WTC11 (cell line): ENCODE measurements around the gene GADL1. TPM values are rescaled to one million over a fixed set of nuclear protein-coding genes. Genes with fewer than 3 reads are reported as not detected.

Experiments used
- ATAC-seq: fragments of 200-7000 bp; cut with Tn5 transposase; 2 replicates; pipeline ENCODE4 v1.10.0; 2021; ENCODE audit warnings: mild to moderate bottlenecking, moderate library complexity
- CTCF ChIA-PET: fragments of 300-600 bp; sonication (Branson Sonifier 250); formaldehyde crosslinking; loops from one replicate; lab custom pipeline; 2021; ENCODE audit warnings: antibody characterized with exemption; lab: Charles Lee
- POLR2A ChIA-PET: fragments of 350-600 bp; sonication (Branson Sonifier 250); formaldehyde crosslinking; loops from one replicate; lab custom pipeline; 2021; ENCODE audit warnings: antibody characterized with exemption; lab: Charles Lee
- DNase-seq: peaks from one replicate; pipeline ENCODE4 v3.0.0; 2021; ENCODE audit warnings: low spot score
- H3K27ac Mint-ChIP-seq: 2 replicates; pipeline ENCODE4 v1.8.0; 2021; ENCODE audit warnings: mixed read lengths
- H3K27me3 Mint-ChIP-seq: 2 replicates; pipeline ENCODE4 v1.8.0; 2021; ENCODE audit warnings: low read depth, mild to moderate bottlenecking, moderate library complexity, mixed read lengths
- H3K36me3 Mint-ChIP-seq: 2 replicates; pipeline ENCODE4 v1.8.0; 2021; ENCODE audit warnings: mixed read lengths
- H3K4me1 Mint-ChIP-seq: 2 replicates; pipeline ENCODE4 v1.8.0; 2022; ENCODE audit warnings: mixed read lengths
- H3K4me3 Mint-ChIP-seq: 2 replicates; pipeline ENCODE4 v1.8.0; 2021; ENCODE audit warnings: mild to moderate bottlenecking, moderate library complexity, mixed read lengths
- H3K9me3 Mint-ChIP-seq: 2 replicates; pipeline ENCODE4 v1.8.0; 2021; ENCODE audit warnings: mixed read lengths
- ELF4 ChIP-seq: sonication (generic); formaldehyde crosslinking; IDR thresholded peaks from 2 replicates; pipeline ENCODE4 v1.8.1; 2022; ENCODE audit warnings: low read depth, mild to moderate bottlenecking, moderate library complexity, missing genetic modification reagents
- ESRRA ChIP-seq: sonication (generic); formaldehyde crosslinking; IDR thresholded peaks from 2 replicates; pipeline ENCODE4 v1.8.1; 2022; ENCODE audit warnings: mild to moderate bottlenecking, missing genetic modification reagents, borderline replicate concordance
- FOXP1 ChIP-seq: sonication (generic); formaldehyde crosslinking; IDR thresholded peaks from 2 replicates; pipeline ENCODE4 v1.8.0; 2022; ENCODE audit warnings: missing genetic modification reagents, mild to moderate bottlenecking, moderate library complexity, borderline replicate concordance
- GABPB1 ChIP-seq: sonication (generic); formaldehyde crosslinking; IDR thresholded peaks from 2 replicates; pipeline ENCODE4 v1.8.1; 2023; ENCODE audit warnings: mild to moderate bottlenecking, missing genetic modification reagents
- GTF2I ChIP-seq: fragments of 250-450 bp; sonication (Bioruptor Pico); conservative IDR thresholded peaks from 2 replicates; pipeline ENCODE4 v1.4.0; 2021; ENCODE audit warnings: mild to moderate bottlenecking
- JUN ChIP-seq: sonication (generic); formaldehyde crosslinking; IDR thresholded peaks from 2 replicates; pipeline ENCODE4 v1.8.0; 2023; ENCODE audit warnings: mild to moderate bottlenecking, missing genetic modification reagents
- NFE2L1 ChIP-seq: sonication (generic); formaldehyde crosslinking; IDR thresholded peaks from 2 replicates; pipeline ENCODE4 v1.8.1; 2023; ENCODE audit warnings: missing genetic modification reagents
- RELA ChIP-seq: sonication (generic); formaldehyde crosslinking; IDR thresholded peaks from 2 replicates; pipeline ENCODE4 v1.8.1; 2022; ENCODE audit warnings: missing genetic modification reagents, mild to moderate bottlenecking, borderline replicate concordance
- SMAD4 ChIP-seq: sonication (generic); formaldehyde crosslinking; IDR thresholded peaks from 2 replicates; pipeline ENCODE4 v1.8.0; 2022; ENCODE audit warnings: mild to moderate bottlenecking, missing genetic modification reagents
- TCF7 ChIP-seq: sonication (generic); formaldehyde crosslinking; IDR thresholded peaks from 2 replicates; pipeline ENCODE4 v1.8.0; 2022; ENCODE audit warnings: mild to moderate bottlenecking, low read depth, missing genetic modification reagents, moderate library complexity
- ZBTB21 ChIP-seq: sonication (generic); formaldehyde crosslinking; IDR thresholded peaks from 2 replicates; pipeline ENCODE4 v1.8.1; 2023; ENCODE audit warnings: mild to moderate bottlenecking, missing genetic modification reagents, borderline replicate concordance
- ZNF121 ChIP-seq: sonication (generic); formaldehyde crosslinking; IDR thresholded peaks from 2 replicates; pipeline ENCODE4 v1.8.0; 2023; ENCODE audit warnings: missing genetic modification reagents
- ZNF423 ChIP-seq: fragments of 250-450 bp; sonication (Bioruptor Pico); IDR thresholded peaks from 2 replicates; pipeline ENCODE4 v2.1.2; 2022; ENCODE audit warnings: mild to moderate bottlenecking, moderate library complexity
- total RNA-seq: library from RNA; stranded (reverse); gene quantifications from 3 replicates; pipeline ENCODE4 v1.2.3, GENCODE V29; 2021
- TF ChIP-seq, protein P1 (sequence below): sonication (generic); formaldehyde crosslinking; conservative IDR thresholded peaks from 2 replicates; pipeline ENCODE4 v1.8.1; 2022; ENCODE audit warnings: mild to moderate bottlenecking, missing genetic modification reagents
- TF ChIP-seq, protein P2 (sequence below): sonication (generic); formaldehyde crosslinking; IDR thresholded peaks from 2 replicates; pipeline ENCODE4 v1.8.1; 2022; ENCODE audit warnings: mild to moderate bottlenecking, missing genetic modification reagents, moderate library complexity, borderline replicate concordance
- TF ChIP-seq, protein P3 (sequence below): sonication (generic); formaldehyde crosslinking; IDR thresholded peaks from 2 replicates; pipeline ENCODE4 v1.8.0; 2022; ENCODE audit warnings: mild to moderate bottlenecking, missing genetic modification reagents
- TF ChIP-seq, protein P4 (sequence below): sonication (generic); formaldehyde crosslinking; IDR thresholded peaks from 2 replicates; pipeline ENCODE4 v1.8.0; 2022; ENCODE audit warnings: missing genetic modification reagents
- TF ChIP-seq, protein P5 (sequence below): sonication (generic); formaldehyde crosslinking; IDR thresholded peaks from 2 replicates; pipeline ENCODE4 v1.8.1; 2023; ENCODE audit warnings: mild to moderate bottlenecking, moderate library complexity, missing genetic modification reagents
- TF ChIP-seq, protein P6 (sequence below): sonication (generic); formaldehyde crosslinking; conservative IDR thresholded peaks from 2 replicates; pipeline ENCODE4 v1.8.1; 2023; ENCODE audit warnings: mild to moderate bottlenecking, low read depth, missing genetic modification reagents, moderate library complexity

Gene GADL1
- total RNA-seq, 1 experiment from 2014 or later = 0.15 TPM

DNA sequence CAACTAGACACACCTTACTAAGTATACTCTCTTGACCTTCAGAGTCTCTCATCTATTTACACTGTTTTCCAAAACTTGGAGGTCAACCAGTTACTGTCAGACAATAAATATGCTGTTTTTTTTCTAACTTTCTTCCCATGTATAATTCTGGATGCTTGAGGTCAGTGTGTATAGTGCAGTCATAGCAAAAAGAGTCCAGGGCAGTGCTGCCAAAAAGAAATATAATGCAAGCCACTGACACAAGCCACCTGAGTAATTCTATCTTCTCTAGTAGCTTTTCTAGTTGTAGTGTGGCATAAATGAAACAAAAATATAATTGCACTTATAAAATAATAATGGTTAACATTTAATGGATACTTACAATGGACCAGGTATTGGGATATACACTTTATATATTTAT is 21.6 kb downstream of the GADL1 start:
- ATAC-seq (no peak), DNase-seq (no peak)
- TF ChIP-seq ZBTB21 (CRISPR knock-in tag) (no peak), RELA (CRISPR knock-in tag) (no peak)
- no peaks in the 10 kb centered on the region for H3K27me3 Mint-ChIP-seq
- H3K4me3 Mint-ChIP-seq = no peak overlapping the region
- no peaks in the 10 kb centered on the region for H3K9me3 Mint-ChIP-seq
- CTCF ChIA-PET = no interaction called here
- H3K27ac Mint-ChIP-seq = no peak overlapping the region
- POLR2A ChIA-PET = no interaction called here
- peaks cover 5% of the 10 kb centered on the region; the same call in 1 of the 2 replicates for H3K4me1 Mint-ChIP-seq
- no peaks in the 10 kb centered on the region for H3K36me3 Mint-ChIP-seq

DNA sequence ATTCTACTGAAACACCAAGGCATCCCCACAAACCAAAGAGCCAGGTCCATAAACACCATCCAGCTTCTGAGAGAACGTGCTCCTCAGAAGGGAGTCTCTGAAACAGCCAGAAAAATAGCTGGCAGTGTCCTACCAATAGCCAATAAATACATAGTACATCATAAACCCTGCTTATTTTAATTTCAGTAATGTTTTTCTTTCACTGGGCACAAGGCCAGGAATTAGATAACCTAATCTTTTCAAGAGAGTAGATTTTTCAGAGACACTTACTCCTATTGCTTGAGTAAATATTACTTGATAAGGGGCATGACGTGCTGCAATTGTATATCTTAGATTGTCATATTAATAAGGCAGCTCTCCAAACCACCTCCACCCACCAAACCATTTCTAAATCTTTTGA is 22.7 kb downstream of the GADL1 start:
- DNase-seq (no peak), ATAC-seq (no peak)
- TF ChIP-seq TCF7 (CRISPR knock-in tag) = no peak
- TF ChIP-seq ZNF121 = no peak
- no peak for TF ChIP-seq ELF4 (CRISPR knock-in tag)
- TF ChIP-seq ESRRA = no peak
- TF ChIP-seq, protein P1, sequence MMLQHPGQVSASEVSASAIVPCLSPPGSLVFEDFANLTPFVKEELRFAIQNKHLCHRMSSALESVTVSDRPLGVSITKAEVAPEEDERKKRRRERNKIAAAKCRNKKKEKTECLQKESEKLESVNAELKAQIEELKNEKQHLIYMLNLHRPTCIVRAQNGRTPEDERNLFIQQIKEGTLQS = no peak
- TF ChIP-seq JUN (CRISPR knock-in tag) = no peak
- TF ChIP-seq GABPB1 (CRISPR knock-in tag) = no peak
- TF ChIP-seq, protein P2, sequence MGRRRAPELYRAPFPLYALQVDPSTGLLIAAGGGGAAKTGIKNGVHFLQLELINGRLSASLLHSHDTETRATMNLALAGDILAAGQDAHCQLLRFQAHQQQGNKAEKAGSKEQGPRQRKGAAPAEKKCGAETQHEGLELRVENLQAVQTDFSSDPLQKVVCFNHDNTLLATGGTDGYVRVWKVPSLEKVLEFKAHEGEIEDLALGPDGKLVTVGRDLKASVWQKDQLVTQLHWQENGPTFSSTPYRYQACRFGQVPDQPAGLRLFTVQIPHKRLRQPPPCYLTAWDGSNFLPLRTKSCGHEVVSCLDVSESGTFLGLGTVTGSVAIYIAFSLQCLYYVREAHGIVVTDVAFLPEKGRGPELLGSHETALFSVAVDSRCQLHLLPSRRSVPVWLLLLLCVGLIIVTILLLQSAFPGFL = no peak
- TF ChIP-seq, protein P3, sequence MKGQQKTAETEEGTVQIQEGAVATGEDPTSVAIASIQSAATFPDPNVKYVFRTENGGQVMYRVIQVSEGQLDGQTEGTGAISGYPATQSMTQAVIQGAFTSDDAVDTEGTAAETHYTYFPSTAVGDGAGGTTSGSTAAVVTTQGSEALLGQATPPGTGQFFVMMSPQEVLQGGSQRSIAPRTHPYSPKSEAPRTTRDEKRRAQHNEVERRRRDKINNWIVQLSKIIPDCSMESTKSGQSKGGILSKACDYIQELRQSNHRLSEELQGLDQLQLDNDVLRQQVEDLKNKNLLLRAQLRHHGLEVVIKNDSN = no peak
- TF ChIP-seq GTF2I = no peak
- TF ChIP-seq FOXP1 (CRISPR knock-in tag) = no peak
- TF ChIP-seq NFE2L1 (CRISPR knock-in tag) = no peak
- no peak for TF ChIP-seq SMAD4
- TF ChIP-seq, protein P4, sequence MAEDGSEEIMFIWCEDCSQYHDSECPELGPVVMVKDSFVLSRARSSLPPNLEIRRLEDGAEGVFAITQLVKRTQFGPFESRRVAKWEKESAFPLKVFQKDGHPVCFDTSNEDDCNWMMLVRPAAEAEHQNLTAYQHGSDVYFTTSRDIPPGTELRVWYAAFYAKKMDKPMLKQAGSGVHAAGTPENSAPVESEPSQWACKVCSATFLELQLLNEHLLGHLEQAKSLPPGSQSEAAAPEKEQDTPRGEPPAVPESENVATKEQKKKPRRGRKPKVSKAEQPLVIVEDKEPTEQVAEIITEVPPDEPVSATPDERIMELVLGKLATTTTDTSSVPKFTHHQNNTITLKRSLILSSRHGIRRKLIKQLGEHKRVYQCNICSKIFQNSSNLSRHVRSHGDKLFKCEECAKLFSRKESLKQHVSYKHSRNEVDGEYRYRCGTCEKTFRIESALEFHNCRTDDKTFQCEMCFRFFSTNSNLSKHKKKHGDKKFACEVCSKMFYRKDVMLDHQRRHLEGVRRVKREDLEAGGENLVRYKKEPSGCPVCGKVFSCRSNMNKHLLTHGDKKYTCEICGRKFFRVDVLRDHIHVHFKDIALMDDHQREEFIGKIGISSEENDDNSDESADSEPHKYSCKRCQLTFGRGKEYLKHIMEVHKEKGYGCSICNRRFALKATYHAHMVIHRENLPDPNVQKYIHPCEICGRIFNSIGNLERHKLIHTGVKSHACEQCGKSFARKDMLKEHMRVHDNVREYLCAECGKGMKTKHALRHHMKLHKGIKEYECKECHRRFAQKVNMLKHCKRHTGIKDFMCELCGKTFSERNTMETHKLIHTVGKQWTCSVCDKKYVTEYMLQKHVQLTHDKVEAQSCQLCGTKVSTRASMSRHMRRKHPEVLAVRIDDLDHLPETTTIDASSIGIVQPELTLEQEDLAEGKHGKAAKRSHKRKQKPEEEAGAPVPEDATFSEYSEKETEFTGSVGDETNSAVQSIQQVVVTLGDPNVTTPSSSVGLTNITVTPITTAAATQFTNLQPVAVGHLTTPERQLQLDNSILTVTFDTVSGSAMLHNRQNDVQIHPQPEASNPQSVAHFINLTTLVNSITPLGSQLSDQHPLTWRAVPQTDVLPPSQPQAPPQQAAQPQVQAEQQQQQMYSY (CRISPR knock-in tag) = no peak
- TF ChIP-seq ZBTB21 (CRISPR knock-in tag) = no peak
- no peak for TF ChIP-seq ZNF423 (CRISPR knock-in tag)
- TF ChIP-seq, protein P5, sequence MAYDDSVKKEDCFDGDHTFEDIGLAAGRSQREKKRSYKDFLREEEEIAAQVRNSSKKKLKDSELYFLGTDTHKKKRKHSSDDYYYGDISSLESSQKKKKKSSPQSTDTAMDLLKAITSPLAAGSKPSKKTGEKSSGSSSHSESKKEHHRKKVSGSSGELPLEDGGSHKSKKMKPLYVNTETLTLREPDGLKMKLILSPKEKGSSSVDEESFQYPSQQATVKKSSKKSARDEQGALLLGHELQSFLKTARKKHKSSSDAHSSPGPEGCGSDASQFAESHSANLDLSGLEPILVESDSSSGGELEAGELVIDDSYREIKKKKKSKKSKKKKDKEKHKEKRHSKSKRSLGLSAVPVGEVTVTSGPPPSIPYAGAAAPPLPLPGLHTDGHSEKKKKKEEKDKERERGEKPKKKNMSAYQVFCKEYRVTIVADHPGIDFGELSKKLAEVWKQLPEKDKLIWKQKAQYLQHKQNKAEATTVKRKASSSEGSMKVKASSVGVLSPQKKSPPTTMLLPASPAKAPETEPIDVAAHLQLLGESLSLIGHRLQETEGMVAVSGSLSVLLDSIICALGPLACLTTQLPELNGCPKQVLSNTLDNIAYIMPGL (CRISPR knock-in tag) = no peak
- TF ChIP-seq, protein P6, sequence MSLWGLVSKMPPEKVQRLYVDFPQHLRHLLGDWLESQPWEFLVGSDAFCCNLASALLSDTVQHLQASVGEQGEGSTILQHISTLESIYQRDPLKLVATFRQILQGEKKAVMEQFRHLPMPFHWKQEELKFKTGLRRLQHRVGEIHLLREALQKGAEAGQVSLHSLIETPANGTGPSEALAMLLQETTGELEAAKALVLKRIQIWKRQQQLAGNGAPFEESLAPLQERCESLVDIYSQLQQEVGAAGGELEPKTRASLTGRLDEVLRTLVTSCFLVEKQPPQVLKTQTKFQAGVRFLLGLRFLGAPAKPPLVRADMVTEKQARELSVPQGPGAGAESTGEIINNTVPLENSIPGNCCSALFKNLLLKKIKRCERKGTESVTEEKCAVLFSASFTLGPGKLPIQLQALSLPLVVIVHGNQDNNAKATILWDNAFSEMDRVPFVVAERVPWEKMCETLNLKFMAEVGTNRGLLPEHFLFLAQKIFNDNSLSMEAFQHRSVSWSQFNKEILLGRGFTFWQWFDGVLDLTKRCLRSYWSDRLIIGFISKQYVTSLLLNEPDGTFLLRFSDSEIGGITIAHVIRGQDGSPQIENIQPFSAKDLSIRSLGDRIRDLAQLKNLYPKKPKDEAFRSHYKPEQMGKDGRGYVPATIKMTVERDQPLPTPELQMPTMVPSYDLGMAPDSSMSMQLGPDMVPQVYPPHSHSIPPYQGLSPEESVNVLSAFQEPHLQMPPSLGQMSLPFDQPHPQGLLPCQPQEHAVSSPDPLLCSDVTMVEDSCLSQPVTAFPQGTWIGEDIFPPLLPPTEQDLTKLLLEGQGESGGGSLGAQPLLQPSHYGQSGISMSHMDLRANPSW (CRISPR knock-in tag) = no peak
- Mint-ChIP-seq H3K27ac (no peak overlapping the region), H3K4me1 (peaks cover 2% of the 10 kb centered on the region; the same call in 1 of the 2 replicates), H3K9me3 (no peaks in the 10 kb centered on the region), H3K4me3 (no peak overlapping the region), H3K27me3 (no peaks in the 10 kb centered on the region), H3K36me3 (no peaks in the 10 kb centered on the region)
- CTCF ChIA-PET = no interaction called here
- POLR2A ChIA-PET = no interaction called here
